Testis (tissue), 3 donors: ENCODE data around the gene GLRX3. TPM values are rescaled to one million over a fixed set of nuclear protein-coding genes. Genes with fewer than 3 reads are reported as not detected.

Experiments
- DNase-seq: peaks from one replicate; pipeline ENCODE4 v3.0.0-alpha.2; 2019
- H3K27ac ChIP-seq, 2 donors: fragments of 200-600 bp; sonication (generic); one replicate each; pipeline ENCODE4 v1.5.1; 2019
- H3K27me3 ChIP-seq: fragments of 200-600 bp; sonication (generic); one replicate; pipeline ENCODE4 v1.5.1; 2019
- H3K36me3 ChIP-seq: fragments of 200-600 bp; sonication (generic); one replicate; pipeline ENCODE4 v1.5.1; 2017; ENCODE audit warnings: low read depth; ENCODE audit errors: missing control alignments
- H3K4me1 ChIP-seq: fragments of 200-600 bp; sonication (generic); one replicate; pipeline ENCODE4 v1.5.1; 2019
- H3K4me3 ChIP-seq, 2 donors: fragments of 200-600 bp; sonication (generic); one replicate each; pipeline ENCODE4 v1.5.1; 2017 to 2019
- H3K9me3 ChIP-seq: fragments of 200-600 bp; sonication (generic); one replicate; pipeline ENCODE4 v1.5.1; 2017
- POLR2A ChIP-seq: fragments of 450-650 bp; IDR thresholded peaks from one replicate; pipeline ENCODE4 v1.6.1; 2017; ENCODE audit warnings: antibody characterized with exemption, mild to moderate bottlenecking, moderate library complexity
- WGBS, 2 donors: methylation state at CpG; one replicate each; pipeline ENCODE4 v1.1.5; 2018; 5-methylcytosine and 5-hydroxymethylcytosine counted together
- intact Hi-C: fragments of 100-400 bp; cut with DNase I; formaldehyde crosslinking; loops from one replicate; pipeline ENCODE4 v1.15.1; 2023; ENCODE audit warnings: low total_unique reads
- polyA plus RNA-seq: library from polyadenylated mRNA; stranded (reverse); fragments of 350-450 nt; fragmentation: Illumina TruSeq; extraction: RNeasy Lipid Tissue Mini Kit (QIAGEN cat#74804); gene quantifications from one replicate; pipeline ENCODE4 v1.2.3, GENCODE V29; 2014; ENCODE audit warnings: low read depth, low replicate concordance; ENCODE audit not compliant: insufficient read depth
- total RNA-seq, 2 donors: library from RNA; depleted of rRNA; stranded (reverse); fragments of >200 nt; gene quantifications; one replicate each; pipeline ENCODE4 v1.2.3, GENCODE V29; 2016
- TF ChIP-seq, protein P1 (sequence below), 3 experiments: fragments of 450-650 bp in 2 of 3; fragments of 200-600 bp in 1 of 3; sonication (generic) in 1 of 3; IDR thresholded peaks; one replicate each; pipeline ENCODE4 v1.5.1; 2016 to 2019; ENCODE audit warnings: antibody characterized with exemption in 3 of 3, mild to moderate bottlenecking in 2 of 3, moderate library complexity in 1 of 3

GLRX3 gene
- total and polyA plus RNA-seq, 3 donors from 2014 or later = 60.8 to 141 (median 63.5) TPM

DNA sequence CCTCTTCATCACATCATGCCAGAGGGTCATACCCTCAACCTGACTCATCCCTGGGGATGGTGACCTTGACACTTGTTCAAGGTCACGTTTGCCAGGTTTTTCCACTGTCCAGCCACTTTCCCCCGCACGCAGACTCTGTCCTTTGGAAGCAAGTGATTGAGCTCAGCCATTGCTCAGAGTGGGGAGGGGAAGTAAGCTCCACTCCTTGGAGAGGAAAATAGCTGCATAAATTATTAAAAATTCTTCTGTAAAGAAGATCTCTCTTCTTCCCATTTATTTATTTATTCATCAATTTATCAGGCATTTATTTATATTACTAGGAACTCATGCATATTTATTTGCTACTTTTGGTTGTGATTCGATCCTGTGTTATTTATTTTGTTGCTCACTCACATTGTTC lies 88.0 kb downstream of the GLRX3 start:
- WGBS, 2 donors = 60 to 76% methylated on average over 4 of the region's 4 CpGs
- DNase-seq = no peak
- H3K9me3 ChIP-seq = no peaks in the 10 kb centered on the region
- intact Hi-C loops = no loop called here
- TF ChIP-seq, protein P1, sequence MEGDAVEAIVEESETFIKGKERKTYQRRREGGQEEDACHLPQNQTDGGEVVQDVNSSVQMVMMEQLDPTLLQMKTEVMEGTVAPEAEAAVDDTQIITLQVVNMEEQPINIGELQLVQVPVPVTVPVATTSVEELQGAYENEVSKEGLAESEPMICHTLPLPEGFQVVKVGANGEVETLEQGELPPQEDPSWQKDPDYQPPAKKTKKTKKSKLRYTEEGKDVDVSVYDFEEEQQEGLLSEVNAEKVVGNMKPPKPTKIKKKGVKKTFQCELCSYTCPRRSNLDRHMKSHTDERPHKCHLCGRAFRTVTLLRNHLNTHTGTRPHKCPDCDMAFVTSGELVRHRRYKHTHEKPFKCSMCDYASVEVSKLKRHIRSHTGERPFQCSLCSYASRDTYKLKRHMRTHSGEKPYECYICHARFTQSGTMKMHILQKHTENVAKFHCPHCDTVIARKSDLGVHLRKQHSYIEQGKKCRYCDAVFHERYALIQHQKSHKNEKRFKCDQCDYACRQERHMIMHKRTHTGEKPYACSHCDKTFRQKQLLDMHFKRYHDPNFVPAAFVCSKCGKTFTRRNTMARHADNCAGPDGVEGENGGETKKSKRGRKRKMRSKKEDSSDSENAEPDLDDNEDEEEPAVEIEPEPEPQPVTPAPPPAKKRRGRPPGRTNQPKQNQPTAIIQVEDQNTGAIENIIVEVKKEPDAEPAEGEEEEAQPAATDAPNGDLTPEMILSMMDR (IDR thresholded peaks at IDR 0.05) = no peak
- TF ChIP-seq POLR2A = no peak
- no peaks in the 10 kb centered on the region for H3K4me1 ChIP-seq
- H3K27me3 ChIP-seq = no peaks in the 10 kb centered on the region
- H3K36me3 ChIP-seq = no peaks in the 10 kb centered on the region
- no peak overlapping the region for H3K4me3 ChIP-seq
- H3K27ac ChIP-seq = no peak overlapping the region

DNA sequence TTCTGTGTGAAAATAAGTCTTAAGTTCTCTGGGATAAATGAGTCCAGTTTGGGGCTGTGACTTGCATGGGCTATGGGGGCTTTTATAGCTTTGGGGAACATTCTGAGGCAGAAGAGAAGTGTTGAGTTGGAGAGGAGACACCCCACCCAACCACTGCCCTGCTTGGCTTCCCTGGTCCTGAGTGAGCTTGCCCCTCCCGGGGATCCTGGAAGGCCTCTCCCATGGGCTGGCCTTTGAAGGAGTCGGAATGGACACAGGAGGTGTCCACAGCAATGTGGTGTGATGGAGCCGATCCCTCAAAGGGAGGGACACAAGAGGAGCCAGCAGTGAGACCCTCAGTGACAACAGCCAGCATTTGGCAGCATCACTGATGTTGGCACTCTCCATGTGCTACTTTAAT lies 89.8 kb downstream of the GLRX3 start:
- Histone ChIP-seq H3K4me1 (no peaks in the 10 kb centered on the region), H3K36me3 (no peaks in the 10 kb centered on the region), H3K27me3 (no peaks in the 10 kb centered on the region), H3K27ac (no peak overlapping the region), H3K9me3 (no peaks in the 10 kb centered on the region), H3K4me3 (no peak overlapping the region)
- intact Hi-C loops = no loop called here
- no peak for TF ChIP-seq POLR2A
- TF ChIP-seq, protein P1 (IDR thresholded peaks at IDR 0.05) = no peak
- no peak for DNase-seq
- 93 to 98% methylated on average over 3 of the region's 3 CpGs for WGBS, 2 donors

DNA sequence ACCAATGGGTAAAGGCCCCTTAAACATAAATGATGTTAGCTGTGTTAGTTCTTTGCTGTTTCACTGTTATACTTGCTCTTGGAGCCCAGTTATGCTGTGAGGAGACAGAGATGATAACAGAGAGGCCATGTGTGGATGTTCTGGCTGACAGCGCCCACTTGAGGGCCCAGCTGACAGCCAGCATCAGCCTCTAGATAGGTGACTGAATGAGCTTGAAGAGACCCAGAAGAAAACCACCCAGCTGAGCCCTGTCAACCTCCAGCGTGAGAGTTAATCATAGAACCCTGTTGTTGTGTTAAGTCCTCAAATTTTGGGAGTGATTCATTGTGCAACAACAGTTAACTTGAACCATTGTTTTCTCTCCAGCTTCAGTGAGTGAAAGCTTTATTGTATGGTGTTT lies 91.7 kb downstream of the GLRX3 start:
- DNase-seq = no peak
- intact Hi-C loops = no loop called here
- TF ChIP-seq, protein P1 (IDR thresholded peaks at IDR 0.05) = no peak
- TF ChIP-seq POLR2A = no peak
- Histone ChIP-seq H3K4me1 (no peaks in the 10 kb centered on the region), H3K4me3 (no peak overlapping the region), H3K27ac (no peak overlapping the region), H3K27me3 (no peaks in the 10 kb centered on the region), H3K9me3 (no peaks in the 10 kb centered on the region), H3K36me3 (no peaks in the 10 kb centered on the region)
- WGBS, 2 donors = 89 to 100% methylated on average over 2 of the region's 2 CpGs

Other genes starting within 250 kb of the GLRX3 start
- gene EBF3, start 172.1 kb upstream of the GLRX3 start, total RNA-seq = 1 to 10 TPM; 6.0 to 7.6 TPM
- gene EBF3, start 172.1 kb upstream of the GLRX3 start, polyA plus RNA-seq = 4.0 TPM
- gene C10orf143, start 25.6 kb upstream of the GLRX3 start, total RNA-seq = 1 to 10 TPM; 3.7 to 7.6 TPM
- 7.2 TPM for gene C10orf143, start 25.6 kb upstream of the GLRX3 start, polyA plus RNA-seq